Measurements from ENCODE around the gene RAB11FIP4.

RAB11FIP4 gene

GRCh38 chr17:31487648-31488263 lies 96.3 kb downstream of the RAB11FIP4 start:
- DNase-seq (ENCODE audit: low read depth) = peak; percentile 95

GRCh38 chr17:31488264-31488981 lies 96.9 kb downstream of the RAB11FIP4 start:
- DNase-seq (ENCODE audit: low read depth) = no peak

- DNase-seq (ENCODE audit: low read depth) = no peak
These were observed 97.5 kb downstream of the RAB11FIP4 start for GRCh38 chr17:31488982-31489294.

GRCh38 chr17:31489295-31490018 lies 98.0 kb downstream of the RAB11FIP4 start:
- no peak for DNase-seq (ENCODE audit: low read depth)

- no peak for DNase-seq (ENCODE audit: low read depth)
These were observed 98.7 kb downstream of the RAB11FIP4 start for GRCh38 chr17:31490019-31490650.

GRCh38 chr17:31490671-31491375 lies 99.3 kb downstream of the RAB11FIP4 start:
- DNase-seq (ENCODE audit: low read depth) = no peak

- no peak for DNase-seq (ENCODE audit: low read depth)
These were observed 100.1 kb downstream of the RAB11FIP4 start for GRCh38 chr17:31491376-31492131.

- no peak for DNase-seq (ENCODE audit: low read depth)
These were observed 100.7 kb downstream of the RAB11FIP4 start for GRCh38 chr17:31492206-31492605.

GRCh38 chr17:31492880-31493655 lies 101.6 kb downstream of the RAB11FIP4 start:
- DNase-seq (ENCODE audit: low read depth) = peak; percentile 33

GRCh38 chr17:31493656-31494155 lies 102.2 kb downstream of the RAB11FIP4 start:
- no peak for DNase-seq (ENCODE audit: low read depth)

- peak; percentile 52 for DNase-seq (ENCODE audit: low read depth)
These were observed 103.0 kb downstream of the RAB11FIP4 start for GRCh38 chr17:31494259-31495021.

- DNase-seq (ENCODE audit: low read depth) = no peak
These were observed 103.8 kb downstream of the RAB11FIP4 start for GRCh38 chr17:31495022-31495885.

- no peak for DNase-seq (ENCODE audit: low read depth)
These were observed 104.6 kb downstream of the RAB11FIP4 start for GRCh38 chr17:31496097-31496496.

GRCh38 chr17:31496601-31497000 lies 105.1 kb downstream of the RAB11FIP4 start:
- DNase-seq (ENCODE audit: low read depth) = no peak

GRCh38 chr17:31497431-31497830 lies 106.0 kb downstream of the RAB11FIP4 start:
- DNase-seq (ENCODE audit: low read depth) = no peak

- no peak for DNase-seq (ENCODE audit: low read depth)
These were observed 106.7 kb downstream of the RAB11FIP4 start for GRCh38 chr17:31497994-31498826.

GRCh38 chr17:31499771-31500554 lies 108.5 kb downstream of the RAB11FIP4 start:
- no peak for DNase-seq (ENCODE audit: low read depth)
